GM23338 (cell line): ENCODE results near the gene C6orf52. TPM values are rescaled to one million over a fixed set of nuclear protein-coding genes. Genes with fewer than 3 reads are reported as not detected.

Experiments
- ATAC-seq: fragments of 200-7000 bp; cut with Tn5 transposase; 3 replicates; pipeline ENCODE4 v1.9.1; 2020
- DNase-seq: peaks from one replicate; pipeline ENCODE4 v3.0.0-alpha.2; 2015; ENCODE audit warnings: low spot score
- H2AFZ ChIP-seq: fragments of 200-600 bp; sonication (generic); 2 replicates; pipeline ENCODE4 v1.8.0; 2016; ENCODE audit warnings: antibody characterized with exemption, mild to moderate bottlenecking, moderate library complexity
- H3F3A ChIP-seq: fragments of 200-600 bp; sonication (generic); replicated peaks from 2 replicates; pipeline ENCODE4 v1.8.0; 2017; ENCODE audit warnings: antibody characterized with exemption, mixed run types, low read depth
- H3K27ac ChIP-seq: fragments of 200-600 bp; sonication (generic); 2 replicates; pipeline ENCODE4 v1.6.1; 2016; ENCODE audit warnings: low read depth
- H3K27me3 ChIP-seq: fragments of 200-600 bp; sonication (generic); 2 replicates; pipeline ENCODE4 v1.8.0; 2016; ENCODE audit warnings: mild to moderate bottlenecking, mixed run types, moderate library complexity; ENCODE audit not compliant: insufficient read depth
- H3K36me3 ChIP-seq: fragments of 200-600 bp; sonication (generic); 2 replicates; pipeline ENCODE4 v1.8.0; 2016; ENCODE audit warnings: mild to moderate bottlenecking; ENCODE audit not compliant: insufficient read depth
- H3K4me1 ChIP-seq: fragments of 200-600 bp; sonication (generic); 2 replicates; pipeline ENCODE4 v1.8.0; 2016; ENCODE audit warnings: mild to moderate bottlenecking, moderate library complexity; ENCODE audit not compliant: insufficient read depth
- H3K4me2 ChIP-seq: fragments of 200-600 bp; sonication (generic); 2 replicates; pipeline ENCODE4 v1.7.1; 2017; ENCODE audit warnings: mixed run types
- H3K4me3 ChIP-seq: fragments of 200-600 bp; sonication (generic); 2 replicates; pipeline ENCODE4 v1.6.1; 2016; ENCODE audit warnings: mixed run types
- H3K79me2 ChIP-seq: fragments of 200-600 bp; sonication (generic); replicated peaks from 2 replicates; pipeline ENCODE4 v1.8.0; 2017; ENCODE audit warnings: mild to moderate bottlenecking; ENCODE audit not compliant: insufficient read depth
- H3K9me2 ChIP-seq: fragments of 200-600 bp; sonication (generic); 2 replicates; pipeline ENCODE4 v1.8.0; 2017; ENCODE audit not compliant: insufficient read depth
- H4K20me1 ChIP-seq: fragments of 200-600 bp; sonication (generic); replicated peaks from 2 replicates; pipeline ENCODE4 v1.8.0; 2017; ENCODE audit warnings: mild to moderate bottlenecking; ENCODE audit not compliant: insufficient read depth
- H3K27ac Mint-ChIP-seq: 2 replicates; pipeline ENCODE4 v1.8.0; 2020; ENCODE audit warnings: inconsistent platforms, mild to moderate bottlenecking, moderate library complexity, mixed read lengths
- H3K27me3 Mint-ChIP-seq: 3 replicates; pipeline ENCODE4 v1.8.0; 2022; ENCODE audit warnings: low read depth, mild to moderate bottlenecking, moderate library complexity, mixed read lengths, inconsistent platforms; ENCODE audit not compliant: insufficient read depth, poor library complexity
- H3K36me3 Mint-ChIP-seq: 3 replicates; pipeline ENCODE4 v1.8.0; 2021; ENCODE audit warnings: low read depth, mild to moderate bottlenecking, inconsistent platforms, moderate library complexity, mixed read lengths
- H3K4me1 Mint-ChIP-seq: 3 replicates; pipeline ENCODE4 v1.8.0; 2020; ENCODE audit warnings: mild to moderate bottlenecking, inconsistent platforms, mixed read lengths
- H3K4me3 Mint-ChIP-seq: 3 replicates; pipeline ENCODE4 v1.8.0; 2021; ENCODE audit warnings: moderate library complexity, mild to moderate bottlenecking, inconsistent platforms, mixed read lengths
- H3K9me3 Mint-ChIP-seq: 3 replicates; pipeline ENCODE4 v1.8.0; 2020; ENCODE audit warnings: moderate library complexity, mild to moderate bottlenecking, inconsistent platforms, mixed read lengths
- CREB1 ChIP-seq: fragments of 250-450 bp; sonication (Bioruptor Pico); IDR thresholded peaks from 2 replicates; pipeline ENCODE4 v1.5.0; 2020; ENCODE audit warnings: low read depth, mild to moderate bottlenecking, moderate library complexity
- EZH2 ChIP-seq: fragments of 200-600 bp; sonication (generic); IDR thresholded peaks from one replicate; pipeline ENCODE4 v1.8.0; 2017; ENCODE audit warnings: antibody characterized with exemption, mild to moderate bottlenecking, low read depth; ENCODE audit not compliant: unreplicated experiment
- EZH2phosphoT487 ChIP-seq: fragments of 200-600 bp; sonication (generic); IDR thresholded peaks from one replicate; pipeline ENCODE4 v1.8.1; 2018; ENCODE audit warnings: antibody characterized with exemption; ENCODE audit not compliant: unreplicated experiment
- NANOG ChIP-seq: IDR thresholded peaks from 2 replicates; pipeline ENCODE4 v1.6.1; 2016; ENCODE audit warnings: antibody characterized with exemption, borderline replicate concordance
- POLR2AphosphoS5 ChIP-seq: IDR thresholded peaks from 2 replicates; pipeline ENCODE4 v1.6.1; 2016; ENCODE audit warnings: antibody characterized with exemption, low read depth
- STAT1 ChIP-seq: IDR thresholded peaks from one replicate; pipeline ENCODE4 v1.6.1; 2016; ENCODE audit warnings: antibody characterized with exemption; ENCODE audit not compliant: unreplicated experiment
- polyA plus RNA-seq: library from polyadenylated mRNA; unstranded; fragments of >200 nt; fragmentation: Nextera tagmentation; extraction: Ambion mirVana; gene quantifications from 2 replicates; pipeline ENCODE4 v1.2.1, GENCODE V29; 2016
- total RNA-seq: library from RNA; depleted of rRNA; stranded (reverse); fragments of >200 nt; shearing (Covaris generic); gene quantifications from 2 replicates; pipeline ENCODE4 v1.2.3, GENCODE V29; 2014
- TF ChIP-seq, protein P1 (sequence below): IDR thresholded peaks from 2 replicates; pipeline ENCODE4 v1.6.1; 2016; ENCODE audit warnings: antibody characterized with exemption
- TF ChIP-seq, protein P2 (sequence below), 2 experiments: fragments of 200-600 bp in 1 of 2; sonication (generic) in 1 of 2; conservative IDR thresholded peaks; 2 replicates each; pipeline versions ENCODE4 v1.5.1 to v1.6.1; 2016 to 2017; ENCODE audit warnings: antibody characterized with exemption in 2 of 2, low read depth in 2 of 2, mild to moderate bottlenecking in 2 of 2, moderate library complexity in 1 of 2
- TF ChIP-seq, protein P3 (sequence below): IDR thresholded peaks from one replicate; pipeline ENCODE4 v1.6.1; 2018; ENCODE audit warnings: antibody characterized with exemption; ENCODE audit not compliant: unreplicated experiment

C6orf52 gene
- total and polyA plus RNA-seq, 2 experiments from 2014 or later = 4.4 TPM; not detected in 1

DNA sequence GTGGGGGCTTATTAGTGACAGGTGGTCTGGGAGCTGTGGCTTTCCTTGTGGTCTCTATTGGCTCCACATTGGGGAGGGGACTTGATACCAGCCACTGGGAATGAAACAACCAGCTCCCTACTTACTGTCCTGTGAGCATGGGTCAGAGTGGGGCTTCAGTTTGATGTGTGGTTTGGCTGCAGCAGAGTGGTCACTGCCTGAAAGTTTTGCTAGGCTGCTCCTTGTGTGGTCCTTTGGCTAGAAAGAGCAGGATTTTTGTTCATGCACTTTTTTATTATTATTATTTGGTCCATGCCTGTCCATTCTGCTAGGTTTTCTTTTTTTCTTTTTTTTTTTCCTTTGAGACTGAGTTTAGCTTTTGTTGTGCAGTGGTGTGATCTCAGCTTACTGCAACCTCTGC lies 45.6 kb upstream of the C6orf52 start (continued):
- TF ChIP-seq, protein P1, sequence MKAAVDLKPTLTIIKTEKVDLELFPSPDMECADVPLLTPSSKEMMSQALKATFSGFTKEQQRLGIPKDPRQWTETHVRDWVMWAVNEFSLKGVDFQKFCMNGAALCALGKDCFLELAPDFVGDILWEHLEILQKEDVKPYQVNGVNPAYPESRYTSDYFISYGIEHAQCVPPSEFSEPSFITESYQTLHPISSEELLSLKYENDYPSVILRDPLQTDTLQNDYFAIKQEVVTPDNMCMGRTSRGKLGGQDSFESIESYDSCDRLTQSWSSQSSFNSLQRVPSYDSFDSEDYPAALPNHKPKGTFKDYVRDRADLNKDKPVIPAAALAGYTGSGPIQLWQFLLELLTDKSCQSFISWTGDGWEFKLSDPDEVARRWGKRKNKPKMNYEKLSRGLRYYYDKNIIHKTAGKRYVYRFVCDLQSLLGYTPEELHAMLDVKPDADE = no peak
- TF ChIP-seq, protein P2, sequence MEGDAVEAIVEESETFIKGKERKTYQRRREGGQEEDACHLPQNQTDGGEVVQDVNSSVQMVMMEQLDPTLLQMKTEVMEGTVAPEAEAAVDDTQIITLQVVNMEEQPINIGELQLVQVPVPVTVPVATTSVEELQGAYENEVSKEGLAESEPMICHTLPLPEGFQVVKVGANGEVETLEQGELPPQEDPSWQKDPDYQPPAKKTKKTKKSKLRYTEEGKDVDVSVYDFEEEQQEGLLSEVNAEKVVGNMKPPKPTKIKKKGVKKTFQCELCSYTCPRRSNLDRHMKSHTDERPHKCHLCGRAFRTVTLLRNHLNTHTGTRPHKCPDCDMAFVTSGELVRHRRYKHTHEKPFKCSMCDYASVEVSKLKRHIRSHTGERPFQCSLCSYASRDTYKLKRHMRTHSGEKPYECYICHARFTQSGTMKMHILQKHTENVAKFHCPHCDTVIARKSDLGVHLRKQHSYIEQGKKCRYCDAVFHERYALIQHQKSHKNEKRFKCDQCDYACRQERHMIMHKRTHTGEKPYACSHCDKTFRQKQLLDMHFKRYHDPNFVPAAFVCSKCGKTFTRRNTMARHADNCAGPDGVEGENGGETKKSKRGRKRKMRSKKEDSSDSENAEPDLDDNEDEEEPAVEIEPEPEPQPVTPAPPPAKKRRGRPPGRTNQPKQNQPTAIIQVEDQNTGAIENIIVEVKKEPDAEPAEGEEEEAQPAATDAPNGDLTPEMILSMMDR (conservative IDR thresholded peaks at IDR 0.05; ENCODE audit: low read depth in 2 of 2) = no peak
- TF ChIP-seq, protein P3, sequence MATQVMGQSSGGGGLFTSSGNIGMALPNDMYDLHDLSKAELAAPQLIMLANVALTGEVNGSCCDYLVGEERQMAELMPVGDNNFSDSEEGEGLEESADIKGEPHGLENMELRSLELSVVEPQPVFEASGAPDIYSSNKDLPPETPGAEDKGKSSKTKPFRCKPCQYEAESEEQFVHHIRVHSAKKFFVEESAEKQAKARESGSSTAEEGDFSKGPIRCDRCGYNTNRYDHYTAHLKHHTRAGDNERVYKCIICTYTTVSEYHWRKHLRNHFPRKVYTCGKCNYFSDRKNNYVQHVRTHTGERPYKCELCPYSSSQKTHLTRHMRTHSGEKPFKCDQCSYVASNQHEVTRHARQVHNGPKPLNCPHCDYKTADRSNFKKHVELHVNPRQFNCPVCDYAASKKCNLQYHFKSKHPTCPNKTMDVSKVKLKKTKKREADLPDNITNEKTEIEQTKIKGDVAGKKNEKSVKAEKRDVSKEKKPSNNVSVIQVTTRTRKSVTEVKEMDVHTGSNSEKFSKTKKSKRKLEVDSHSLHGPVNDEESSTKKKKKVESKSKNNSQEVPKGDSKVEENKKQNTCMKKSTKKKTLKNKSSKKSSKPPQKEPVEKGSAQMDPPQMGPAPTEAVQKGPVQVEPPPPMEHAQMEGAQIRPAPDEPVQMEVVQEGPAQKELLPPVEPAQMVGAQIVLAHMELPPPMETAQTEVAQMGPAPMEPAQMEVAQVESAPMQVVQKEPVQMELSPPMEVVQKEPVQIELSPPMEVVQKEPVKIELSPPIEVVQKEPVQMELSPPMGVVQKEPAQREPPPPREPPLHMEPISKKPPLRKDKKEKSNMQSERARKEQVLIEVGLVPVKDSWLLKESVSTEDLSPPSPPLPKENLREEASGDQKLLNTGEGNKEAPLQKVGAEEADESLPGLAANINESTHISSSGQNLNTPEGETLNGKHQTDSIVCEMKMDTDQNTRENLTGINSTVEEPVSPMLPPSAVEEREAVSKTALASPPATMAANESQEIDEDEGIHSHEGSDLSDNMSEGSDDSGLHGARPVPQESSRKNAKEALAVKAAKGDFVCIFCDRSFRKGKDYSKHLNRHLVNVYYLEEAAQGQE = no peak
- TF ChIP-seq NANOG (no peak), EZH2 (no peak), POLR2AphosphoS5 (no peak), CREB1 (CRISPR knock-in tag) (no peak), EZH2phosphoT487 (no peak), STAT1 (no peak)

DNA sequence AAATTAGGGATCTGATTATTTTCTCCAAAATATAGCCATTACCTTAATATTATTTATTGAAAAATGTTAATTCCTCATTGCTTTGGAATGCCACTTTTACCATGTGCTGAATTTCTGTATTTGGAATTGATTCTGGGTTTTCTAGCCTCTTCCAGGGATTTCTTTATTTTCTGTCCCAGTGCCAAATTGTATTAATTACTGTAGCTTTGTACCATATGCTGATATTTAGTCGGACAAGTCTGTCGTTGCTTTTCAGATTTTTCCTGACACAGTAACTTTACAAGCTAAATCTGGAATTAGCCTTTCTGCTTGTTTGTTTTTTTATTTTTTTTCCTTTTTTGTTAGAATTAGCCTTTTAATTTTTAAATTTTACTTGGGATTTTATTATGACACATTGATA lies 42.3 kb upstream of the C6orf52 start:
- TF ChIP-seq EZH2phosphoT487 = no peak
- TF ChIP-seq, protein P2 (conservative IDR thresholded peaks at IDR 0.05; ENCODE audit: low read depth in 2 of 2) = no peak
- no peak for TF ChIP-seq STAT1
- Histone ChIP-seq H3K27ac (no peak overlapping the region), H4K20me1 (no peaks in the 10 kb centered on the region), H3K79me2 (no peaks in the 10 kb centered on the region; the same call in 1 of the 2 replicates), H3K36me3 (no peaks in the 10 kb centered on the region), H3F3A (no peaks in the 10 kb centered on the region), H3K4me3 (no peak overlapping the region), H2AFZ (no peak overlapping the region), H3K27me3 (no peaks in the 10 kb centered on the region), H3K4me1 (no peaks in the 10 kb centered on the region), H3K4me2 (no peak overlapping the region), H3K9me2 (no peaks in the 10 kb centered on the region)
- Mint-ChIP-seq H3K4me3 (no peak overlapping the region), H3K9me3 (no peaks in the 10 kb centered on the region), H3K27ac (no peak overlapping the region), H3K4me1 (no peaks in the 10 kb centered on the region), H3K36me3 (peaks cover 30% of the 10 kb centered on the region), H3K27me3 (peaks cover 10% of the 10 kb centered on the region)
- no peak for DNase-seq
- no peak for ATAC-seq
